Mesendoderm (in vitro differentiated cells): Measurements from ENCODE around the gene SPOCK1.

ENCODE experiments used
- DNase-seq: peaks from one replicate; pipeline ENCODE4 v3.0.0; 2013
- H2AK5ac ChIP-seq: 2 replicates; pipeline ENCODE4 v1.6.1; 2013; ENCODE audit warnings: low read length, inconsistent platforms
- H2BK120ac ChIP-seq: 2 replicates; pipeline ENCODE4 v1.6.1; 2013; ENCODE audit warnings: low read depth, mild to moderate bottlenecking, low read length, moderate library complexity, mixed read lengths
- H2BK15ac ChIP-seq: replicated peaks from 2 replicates; pipeline ENCODE4 v1.6.1; 2013; ENCODE audit warnings: low read depth, mild to moderate bottlenecking, moderate library complexity
- H2BK5ac ChIP-seq: 2 replicates; pipeline ENCODE4 v1.6.1; 2013; ENCODE audit warnings: low read length, inconsistent platforms
- H3K18ac ChIP-seq: 2 replicates; pipeline ENCODE4 v1.6.1; 2013; ENCODE audit warnings: mild to moderate bottlenecking, low read length, mixed read lengths
- H3K23ac ChIP-seq: one replicate; pipeline ENCODE4 v1.6.1; 2013; ENCODE audit warnings: low read length
- H3K27ac ChIP-seq: 2 replicates; pipeline ENCODE4 v1.5.1; 2013; ENCODE audit warnings: low read depth, mild to moderate bottlenecking, inconsistent platforms, low read length, moderate library complexity
- H3K27me3 ChIP-seq: 2 replicates; pipeline ENCODE4 v1.6.1; 2013; ENCODE audit warnings: low read length, control low read depth, mild to moderate bottlenecking, inconsistent platforms; ENCODE audit not compliant: insufficient read depth, poor library complexity
- H3K36me3 ChIP-seq: 2 replicates; pipeline ENCODE4 v1.6.1; 2013; ENCODE audit warnings: low read length, inconsistent platforms; ENCODE audit not compliant: control insufficient read depth, insufficient read depth
- H3K4ac ChIP-seq: one replicate; pipeline ENCODE4 v1.6.1; 2013; ENCODE audit warnings: low read depth, mild to moderate bottlenecking, low read length, moderate library complexity
- H3K4me1 ChIP-seq: 2 replicates; pipeline ENCODE4 v1.6.1; 2013; ENCODE audit warnings: low read depth, low read length, inconsistent platforms; ENCODE audit not compliant: control insufficient read depth
- H3K4me2 ChIP-seq: 2 replicates; pipeline ENCODE4 v1.6.1; 2013; ENCODE audit warnings: low read length
- H3K4me3 ChIP-seq: 2 replicates; pipeline ENCODE4 v1.5.1; 2013; ENCODE audit warnings: mild to moderate bottlenecking, low read length
- H3K56ac ChIP-seq: one replicate; pipeline ENCODE4 v1.6.1; 2013; ENCODE audit warnings: low read length
- H3K79me1 ChIP-seq: 2 replicates; pipeline ENCODE4 v1.6.1; 2013; ENCODE audit warnings: low read length, inconsistent platforms
- H3K79me2 ChIP-seq: 2 replicates; pipeline ENCODE4 v1.6.1; 2013; ENCODE audit warnings: mild to moderate bottlenecking, low read length; ENCODE audit not compliant: control insufficient read depth, insufficient read depth
- H3K9ac ChIP-seq: 2 replicates; pipeline ENCODE4 v1.6.1; 2013; ENCODE audit warnings: low read length, inconsistent platforms
- H4K5ac ChIP-seq: one replicate; pipeline ENCODE4 v1.6.1; 2013; ENCODE audit warnings: low read length
- H4K8ac ChIP-seq: one replicate; pipeline ENCODE4 v1.6.1; 2013; ENCODE audit warnings: low read depth, mild to moderate bottlenecking, control low read depth, low read length, moderate library complexity
- WGBS: extraction: QIAGEN DNeasy Blood & Tissue Kit; methylation state at CpG from one replicate; pipeline ENCODE4 v1.1.7; 2013; ENCODE audit warnings: low lambda C conversion rate, missing lambda C conversion rate; ENCODE audit not compliant: insufficient coverage; ENCODE audit errors: extremely low coverage; 5-methylcytosine and 5-hydroxymethylcytosine counted together

Gene SPOCK1

GRCh38 chr5:137400571-137400970, 98.6 kb downstream of the SPOCK1 start:
- no peak overlapping the region for H4K5ac ChIP-seq
- H3K4ac ChIP-seq, result no peak overlapping the region
- H3K27ac ChIP-seq, result no peak overlapping the region
- no peak overlapping the region for H2AK5ac ChIP-seq
- no peaks in the 10 kb centered on the region for H3K79me1 ChIP-seq
- H3K4me3 ChIP-seq, result no peak overlapping the region
- H3K18ac ChIP-seq, result no peak overlapping the region
- no peak overlapping the region for H2BK5ac ChIP-seq
- no peaks in the 10 kb centered on the region for H3K36me3 ChIP-seq
- H4K8ac ChIP-seq, result no peak overlapping the region
- no peak overlapping the region for H3K4me2 ChIP-seq
- DNase-seq, result no peak
- no peaks in the 10 kb centered on the region for H3K4me1 ChIP-seq
- no peak overlapping the region for H2BK15ac ChIP-seq
- H3K79me2 ChIP-seq, result no peaks in the 10 kb centered on the region
- H3K27me3 ChIP-seq, result no peaks in the 10 kb centered on the region
- H3K9ac ChIP-seq, result no peak overlapping the region
- H2BK120ac ChIP-seq, result no peak overlapping the region
- H3K56ac ChIP-seq, result no peak overlapping the region
- WGBS, result no CpG with 5 or more reads among the region's 5 CpGs
- H3K23ac ChIP-seq, result no peak overlapping the region

GRCh38 chr5:137399911-137400310, 99.2 kb downstream of the SPOCK1 start:
- Histone ChIP-seq H3K4me3 (no peak overlapping the region), H3K56ac (no peak overlapping the region), H3K9ac (no peak overlapping the region), H3K18ac (no peak overlapping the region), H3K79me2 (no peaks in the 10 kb centered on the region), H3K79me1 (no peaks in the 10 kb centered on the region), H3K23ac (no peak overlapping the region), H2BK5ac (no peak overlapping the region), H2BK15ac (no peak overlapping the region), H4K8ac (no peak overlapping the region), H2AK5ac (no peak overlapping the region), H3K27ac (no peak overlapping the region), H2BK120ac (no peak overlapping the region), H3K4ac (no peak overlapping the region), H4K5ac (no peak overlapping the region), H3K4me2 (no peak overlapping the region), H3K36me3 (no peaks in the 10 kb centered on the region), H3K4me1 (no peaks in the 10 kb centered on the region), H3K27me3 (no peaks in the 10 kb centered on the region)
- no peak for DNase-seq
- WGBS, result no CpG with 5 or more reads among the region's 3 CpGs

- no peak overlapping the region for H3K27ac ChIP-seq
- H3K79me2 ChIP-seq, result no peaks in the 10 kb centered on the region
- H3K56ac ChIP-seq, result no peak overlapping the region
- H3K4me1 ChIP-seq, result no peaks in the 10 kb centered on the region
- no peak overlapping the region for H3K4me2 ChIP-seq
- H3K18ac ChIP-seq, result no peak overlapping the region
- no peak overlapping the region for H2BK15ac ChIP-seq
- no peak for DNase-seq
- no peak overlapping the region for H4K8ac ChIP-seq
- no peak overlapping the region for H3K9ac ChIP-seq
- H3K27me3 ChIP-seq, result no peaks in the 10 kb centered on the region
- H4K5ac ChIP-seq, result no peak overlapping the region
- H2AK5ac ChIP-seq, result no peak overlapping the region
- no peaks in the 10 kb centered on the region for H3K79me1 ChIP-seq
- no peak overlapping the region for H2BK5ac ChIP-seq
- WGBS, result no CpG with 5 or more reads among the region's 3 CpGs
- no peak overlapping the region for H3K4ac ChIP-seq
- H3K4me3 ChIP-seq, result no peak overlapping the region
- H2BK120ac ChIP-seq, result no peak overlapping the region
- no peak overlapping the region for H3K23ac ChIP-seq
- no peaks in the 10 kb centered on the region for H3K36me3 ChIP-seq
Measured at GRCh38 chr5:137398751-137399150, 100.4 kb downstream of the SPOCK1 start.

- Histone ChIP-seq H3K23ac (no peak overlapping the region), H3K36me3 (no peaks in the 10 kb centered on the region), H2BK120ac (no peak overlapping the region), H3K56ac (no peak overlapping the region), H3K9ac (no peak overlapping the region), H3K4me3 (no peak overlapping the region), H2AK5ac (no peak overlapping the region), H3K27ac (no peak overlapping the region), H4K5ac (no peak overlapping the region), H2BK15ac (no peak overlapping the region), H2BK5ac (no peak overlapping the region), H3K79me1 (no peaks in the 10 kb centered on the region), H3K4me1 (no peaks in the 10 kb centered on the region), H4K8ac (no peak overlapping the region), H3K27me3 (no peaks in the 10 kb centered on the region), H3K4me2 (no peak overlapping the region), H3K18ac (no peak overlapping the region), H3K4ac (no peak overlapping the region), H3K79me2 (no peaks in the 10 kb centered on the region)
- no CpG with 5 or more reads among the region's 2 CpGs for WGBS
- no peak for DNase-seq
Measured at GRCh38 chr5:137398154-137398553, 101.0 kb downstream of the SPOCK1 start.

GRCh38 chr5:137395011-137395755, 103.9 kb downstream of the SPOCK1 start:
- no peak overlapping the region for H3K27ac ChIP-seq
- no peak overlapping the region for H4K5ac ChIP-seq
- no peak overlapping the region for H3K9ac ChIP-seq
- no peak overlapping the region for H3K56ac ChIP-seq
- no CpG with 5 or more reads among the region's 4 CpGs for WGBS
- H4K8ac ChIP-seq, result no peak overlapping the region
- no peak overlapping the region for H2BK120ac ChIP-seq
- H3K36me3 ChIP-seq, result no peaks in the 10 kb centered on the region
- H3K79me2 ChIP-seq, result no peaks in the 10 kb centered on the region
- no peak overlapping the region for H3K4me2 ChIP-seq
- no peak for DNase-seq
- no peak overlapping the region for H3K4me3 ChIP-seq
- H2AK5ac ChIP-seq, result no peak overlapping the region
- H3K23ac ChIP-seq, result no peak overlapping the region
- H3K79me1 ChIP-seq, result no peaks in the 10 kb centered on the region
- H3K27me3 ChIP-seq, result no peaks in the 10 kb centered on the region
- no peak overlapping the region for H3K4ac ChIP-seq
- H2BK15ac ChIP-seq, result no peak overlapping the region
- H2BK5ac ChIP-seq, result no peak overlapping the region
- no peaks in the 10 kb centered on the region for H3K4me1 ChIP-seq
- H3K18ac ChIP-seq, result no peak overlapping the region

GRCh38 chr5:137394380-137394779, 104.7 kb downstream of the SPOCK1 start:
- no peak overlapping the region for H3K18ac ChIP-seq
- no peak overlapping the region for H3K9ac ChIP-seq
- no peak overlapping the region for H2BK15ac ChIP-seq
- no peak overlapping the region for H4K8ac ChIP-seq
- no peak overlapping the region for H2BK5ac ChIP-seq
- no peak overlapping the region for H3K4ac ChIP-seq
- no peak overlapping the region for H3K56ac ChIP-seq
- no peak overlapping the region for H3K27ac ChIP-seq
- DNase-seq, result no peak
- WGBS, result no CpG with 5 or more reads among the region's 1 CpG
- no peaks in the 10 kb centered on the region for H3K79me1 ChIP-seq
- no peaks in the 10 kb centered on the region for H3K79me2 ChIP-seq
- H4K5ac ChIP-seq, result no peak overlapping the region
- no peak overlapping the region for H3K4me2 ChIP-seq
- H3K4me3 ChIP-seq, result no peak overlapping the region
- H2AK5ac ChIP-seq, result no peak overlapping the region
- no peaks in the 10 kb centered on the region for H3K27me3 ChIP-seq
- no peak overlapping the region for H2BK120ac ChIP-seq
- H3K36me3 ChIP-seq, result no peaks in the 10 kb centered on the region
- no peak overlapping the region for H3K23ac ChIP-seq
- no peaks in the 10 kb centered on the region for H3K4me1 ChIP-seq
